SK-N-SH treated with all-trans-retinoic acid at 6 μM for 48 hours (cell line): ENCODE data around the gene PNLDC1.

Experiments
- ATAC-seq: fragments of 200-7000 bp; cut with Tn5 transposase; 3 replicates; pipeline ENCODE4 v1.9.1; 2020; ENCODE audit warnings: mild to moderate bottlenecking, moderate library complexity
- ARNTL ChIP-seq: fragments of 450-650 bp; formaldehyde crosslinking; IDR thresholded peaks from 2 replicates; pipeline ENCODE4 v1.5.0; 2020; ENCODE audit warnings: low read depth, mild to moderate bottlenecking, moderate library complexity, borderline replicate concordance
- BACH2 ChIP-seq: fragments of 250-450 bp; sonication (Bioruptor Pico); IDR thresholded peaks from 2 replicates; pipeline ENCODE4 v1.9.0; 2021; ENCODE audit warnings: mild to moderate bottlenecking, borderline replicate concordance
- CSDC2 ChIP-seq: fragments of 250-450 bp; sonication (Bioruptor Pico); IDR thresholded peaks from 2 replicates; pipeline ENCODE4 v1.5.0; 2020; ENCODE audit warnings: mild to moderate bottlenecking, moderate library complexity
- ESRRG ChIP-seq: fragments of 250-450 bp; sonication (Bioruptor Pico); IDR thresholded peaks from 2 replicates; pipeline ENCODE4 v1.6.1; 2021; ENCODE audit warnings: mild to moderate bottlenecking
- GLIS3 ChIP-seq: fragments of 250-450 bp; sonication (Bioruptor Pico); IDR thresholded peaks from 2 replicates; pipeline ENCODE4 v1.5.0; 2020; ENCODE audit warnings: mild to moderate bottlenecking, moderate library complexity
- ISL1 ChIP-seq: fragments of 250-450 bp; sonication (Bioruptor Pico); IDR thresholded peaks from 2 replicates; pipeline ENCODE4 v2.1.2; 2022; ENCODE audit warnings: mild to moderate bottlenecking, moderate library complexity
- OSR1 ChIP-seq: fragments of 250-450 bp; sonication (Bioruptor Pico); IDR thresholded peaks from 2 replicates; pipeline ENCODE4 v1.8.0; 2022; ENCODE audit warnings: moderate library complexity, mild to moderate bottlenecking, inconsistent platforms
- PPARA ChIP-seq: fragments of 250-450 bp; sonication (Bioruptor Pico); IDR thresholded peaks from 2 replicates; pipeline ENCODE4 v1.5.0; 2020; ENCODE audit warnings: mild to moderate bottlenecking, borderline replicate concordance
- SNAI2 ChIP-seq: fragments of 250-450 bp; sonication (Bioruptor Pico); IDR thresholded peaks from 2 replicates; pipeline ENCODE4 v1.5.0; 2020; ENCODE audit warnings: mild to moderate bottlenecking, moderate library complexity
- TOX ChIP-seq: fragments of 250-450 bp; sonication (Bioruptor Pico); IDR thresholded peaks from 2 replicates; pipeline ENCODE4 v1.8.0; 2021; ENCODE audit warnings: mild to moderate bottlenecking, moderate library complexity, borderline replicate concordance
- TSHZ2 ChIP-seq: fragments of 250-450 bp; sonication (Bioruptor Pico); IDR thresholded peaks from 2 replicates; pipeline ENCODE4 v1.5.0; 2020; ENCODE audit warnings: mild to moderate bottlenecking, moderate library complexity
- ZC3H10 ChIP-seq: fragments of 250-450 bp; sonication (Bioruptor Pico); IDR thresholded peaks from 2 replicates; pipeline ENCODE4 v1.5.1; 2021; ENCODE audit warnings: mild to moderate bottlenecking, moderate library complexity
- ZFP3 ChIP-seq: fragments of 250-450 bp; sonication (Bioruptor Pico); IDR thresholded peaks from 2 replicates; pipeline ENCODE4 v1.5.0; 2020; ENCODE audit warnings: mild to moderate bottlenecking, moderate library complexity
- ZNF565 ChIP-seq: fragments of 450-650 bp; formaldehyde crosslinking; conservative IDR thresholded peaks from 2 replicates; pipeline ENCODE4 v1.5.0; 2020; ENCODE audit warnings: low read depth, mild to moderate bottlenecking, moderate library complexity
- ZNF70 ChIP-seq: fragments of 450-650 bp; formaldehyde crosslinking; IDR thresholded peaks from 2 replicates; pipeline ENCODE4 v1.5.0; 2020; ENCODE audit warnings: mild to moderate bottlenecking, moderate library complexity
- ZNF8 ChIP-seq: fragments of 450-650 bp; formaldehyde crosslinking; IDR thresholded peaks from 2 replicates; pipeline ENCODE4 v1.5.0; 2020; ENCODE audit warnings: mild to moderate bottlenecking, moderate library complexity
- TF ChIP-seq, protein P1 (sequence below): fragments of 250-450 bp; sonication (Bioruptor Pico); IDR thresholded peaks from 2 replicates; pipeline ENCODE4 v1.5.1; 2020; ENCODE audit warnings: low read depth, mild to moderate bottlenecking, moderate library complexity
- TF ChIP-seq, protein P2 (sequence below): fragments of 250-450 bp; sonication (Bioruptor Pico); IDR thresholded peaks from 2 replicates; pipeline ENCODE4 v1.5.1; 2021; ENCODE audit warnings: mild to moderate bottlenecking, moderate library complexity
- TF ChIP-seq, protein P3 (sequence below): fragments of 250-450 bp; sonication (Bioruptor Pico); IDR thresholded peaks from 2 replicates; pipeline ENCODE4 v1.8.0; 2020; ENCODE audit warnings: mild to moderate bottlenecking, moderate library complexity, borderline replicate concordance

Gene PNLDC1

GRCh38 chr6:159806021-159806458, 6.0 kb downstream of the PNLDC1 start (continued):
- no peak for TF ChIP-seq TSHZ2

GRCh38 chr6:159807150-159807858, 7.2 kb downstream of the PNLDC1 start:
- TF ChIP-seq ZFP3 (CRISPR knock-in tag) (no peak), ZNF565 (no peak)

GRCh38 chr6:159808647-159809046, 8.6 kb downstream of the PNLDC1 start:
- ATAC-seq = no peak
- TF ChIP-seq ZNF8 (CRISPR knock-in tag) = no peak
- no peak for TF ChIP-seq ZC3H10 (CRISPR knock-in tag)
- TF ChIP-seq ARNTL (CRISPR knock-in tag) = no peak
- no peak for TF ChIP-seq BACH2 (CRISPR knock-in tag)
- TF ChIP-seq GLIS3 (CRISPR knock-in tag) = no peak
- TF ChIP-seq CSDC2 (CRISPR knock-in tag) = no peak
- TF ChIP-seq, protein P1, sequence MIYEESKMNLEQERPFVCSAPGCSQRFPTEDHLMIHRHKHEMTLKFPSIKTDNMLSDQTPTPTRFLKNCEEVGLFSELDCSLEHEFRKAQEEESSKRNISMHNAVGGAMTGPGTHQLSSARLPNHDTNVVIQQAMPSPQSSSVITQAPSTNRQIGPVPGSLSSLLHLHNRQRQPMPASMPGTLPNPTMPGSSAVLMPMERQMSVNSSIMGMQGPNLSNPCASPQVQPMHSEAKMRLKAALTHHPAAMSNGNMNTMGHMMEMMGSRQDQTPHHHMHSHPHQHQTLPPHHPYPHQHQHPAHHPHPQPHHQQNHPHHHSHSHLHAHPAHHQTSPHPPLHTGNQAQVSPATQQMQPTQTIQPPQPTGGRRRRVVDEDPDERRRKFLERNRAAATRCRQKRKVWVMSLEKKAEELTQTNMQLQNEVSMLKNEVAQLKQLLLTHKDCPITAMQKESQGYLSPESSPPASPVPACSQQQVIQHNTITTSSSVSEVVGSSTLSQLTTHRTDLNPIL (CRISPR knock-in tag) = no peak
- TF ChIP-seq TSHZ2 = no peak
- TF ChIP-seq ISL1 (CRISPR knock-in tag) = no peak
- TF ChIP-seq, protein P2, sequence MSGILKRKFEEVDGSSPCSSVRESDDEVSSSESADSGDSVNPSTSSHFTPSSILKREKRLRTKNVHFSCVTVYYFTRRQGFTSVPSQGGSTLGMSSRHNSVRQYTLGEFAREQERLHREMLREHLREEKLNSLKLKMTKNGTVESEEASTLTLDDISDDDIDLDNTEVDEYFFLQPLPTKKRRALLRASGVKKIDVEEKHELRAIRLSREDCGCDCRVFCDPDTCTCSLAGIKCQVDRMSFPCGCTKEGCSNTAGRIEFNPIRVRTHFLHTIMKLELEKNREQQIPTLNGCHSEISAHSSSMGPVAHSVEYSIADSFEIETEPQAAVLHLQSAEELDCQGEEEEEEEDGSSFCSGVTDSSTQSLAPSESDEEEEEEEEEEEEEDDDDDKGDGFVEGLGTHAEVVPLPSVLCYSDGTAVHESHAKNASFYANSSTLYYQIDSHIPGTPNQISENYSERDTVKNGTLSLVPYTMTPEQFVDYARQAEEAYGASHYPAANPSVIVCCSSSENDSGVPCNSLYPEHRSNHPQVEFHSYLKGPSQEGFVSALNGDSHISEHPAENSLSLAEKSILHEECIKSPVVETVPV (CRISPR knock-in tag) = no peak
- no peak for TF ChIP-seq ESRRG (CRISPR knock-in tag)
- TF ChIP-seq TOX = no peak
- no peak for TF ChIP-seq ZNF70 (CRISPR knock-in tag)
- TF ChIP-seq SNAI2 (CRISPR knock-in tag) = no peak
- TF ChIP-seq, protein P3, sequence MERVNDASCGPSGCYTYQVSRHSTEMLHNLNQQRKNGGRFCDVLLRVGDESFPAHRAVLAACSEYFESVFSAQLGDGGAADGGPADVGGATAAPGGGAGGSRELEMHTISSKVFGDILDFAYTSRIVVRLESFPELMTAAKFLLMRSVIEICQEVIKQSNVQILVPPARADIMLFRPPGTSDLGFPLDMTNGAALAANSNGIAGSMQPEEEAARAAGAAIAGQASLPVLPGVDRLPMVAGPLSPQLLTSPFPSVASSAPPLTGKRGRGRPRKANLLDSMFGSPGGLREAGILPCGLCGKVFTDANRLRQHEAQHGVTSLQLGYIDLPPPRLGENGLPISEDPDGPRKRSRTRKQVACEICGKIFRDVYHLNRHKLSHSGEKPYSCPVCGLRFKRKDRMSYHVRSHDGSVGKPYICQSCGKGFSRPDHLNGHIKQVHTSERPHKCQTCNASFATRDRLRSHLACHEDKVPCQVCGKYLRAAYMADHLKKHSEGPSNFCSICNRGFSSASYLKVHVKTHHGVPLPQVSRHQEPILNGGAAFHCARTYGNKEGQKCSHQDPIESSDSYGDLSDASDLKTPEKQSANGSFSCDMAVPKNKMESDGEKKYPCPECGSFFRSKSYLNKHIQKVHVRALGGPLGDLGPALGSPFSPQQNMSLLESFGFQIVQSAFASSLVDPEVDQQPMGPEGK (CRISPR knock-in tag) = no peak
- no peak for TF ChIP-seq PPARA (CRISPR knock-in tag)
- no peak for TF ChIP-seq OSR1 (CRISPR knock-in tag)
- no peak for TF ChIP-seq ZNF565

More at GRCh38 chr6:159807150-159807858, 7.2 kb downstream of the PNLDC1 start:
- no peak for ATAC-seq
